Measurements from ENCODE around the gene GLIPR2. TPM values are rescaled to one million over a fixed set of nuclear protein-coding genes. Genes with fewer than 3 reads are reported as not detected.
A peak's percentile ranks its signal among the peaks of the same experiment; 100 is the strongest.
"Not testable (repeated sequence)": the region's sequence is repeated elsewhere in the genome, so short reads cannot be mapped to it uniquely, and the experiment has no call there.

Gene GLIPR2
- polyA plus RNA-seq, 4 donors: 3.4 to 22.3 (median 14.8) TPM

DNA sequence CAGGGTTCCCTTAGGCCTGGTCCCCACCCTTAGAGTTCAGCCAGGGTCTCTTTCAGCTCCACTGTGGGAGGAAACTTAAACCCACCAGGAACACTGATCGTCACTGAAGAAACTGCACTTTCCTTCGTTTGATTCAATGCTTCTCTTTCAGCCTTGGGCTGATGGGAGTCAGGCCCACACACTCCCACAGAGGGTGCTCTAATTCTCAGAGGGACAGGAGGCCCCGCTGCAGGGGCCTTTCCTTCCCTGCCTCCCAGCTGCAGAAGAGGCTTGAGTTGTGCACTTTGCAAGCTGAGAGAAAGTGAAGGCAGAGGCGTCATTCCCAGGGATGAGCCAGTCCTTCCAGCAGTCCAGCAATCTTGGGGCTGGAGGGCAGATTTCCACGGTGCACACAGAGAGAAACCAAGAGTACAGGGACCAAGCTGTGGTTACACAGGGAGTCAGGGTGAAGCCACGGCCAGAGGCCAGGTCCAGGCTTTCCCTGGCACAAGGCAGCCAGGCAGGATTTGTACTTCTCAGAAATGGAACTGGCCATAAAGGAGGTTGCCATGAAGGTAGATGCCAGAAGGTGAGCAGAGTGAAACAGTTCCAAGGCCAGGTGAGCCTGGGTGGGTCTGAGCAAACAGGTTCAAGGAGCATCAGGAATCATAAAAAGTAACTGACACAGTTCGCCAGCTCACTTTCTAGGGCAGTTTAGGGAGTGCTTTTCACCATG, 10.4 kb upstream of the GLIPR2 start:
- Histone ChIP-seq H3K4me3 (ENCODE audit: low read depth in 1 of 3, low read length in 3 of 3) (no peak overlapping the region), H3K36me3 (ENCODE audit: control insufficient read depth in 3 of 3, insufficient read depth in 2 of 3, low read depth in 1 of 3, low read length in 3 of 3) (no peaks in the 10 kb centered on the region), H3K4me1 (ENCODE audit: control insufficient read depth in 3 of 3, insufficient read depth in 2 of 3, low read depth in 1 of 3, low read length in 2 of 3) (peaks cover 0 to 23% (median 13%) of the 10 kb centered on the region in 3 donors), H3K27me3 (ENCODE audit: control insufficient read depth in 3 of 3, insufficient read depth in 3 of 3, low read length in 3 of 3) (no peaks in the 10 kb centered on the region), H3K27ac (ENCODE audit: low read depth in 1 of 3, low read length in 2 of 3) (peak overlapping the region in 2 of 3 donors; percentile 31 to 38), H3K9me3 (ENCODE audit: control insufficient read depth in 2 of 2, insufficient read depth in 1 of 2, low read depth in 1 of 2, low read length in 1 of 2) (no peaks in the 10 kb centered on the region)
- no peak for FAIRE-seq
- peak; percentile 67 to 76 for DNase-seq
- WGBS, 3 donors: 38 to 47% (median 40%) methylated on average over 7 of the region's 7 CpGs

DNA sequence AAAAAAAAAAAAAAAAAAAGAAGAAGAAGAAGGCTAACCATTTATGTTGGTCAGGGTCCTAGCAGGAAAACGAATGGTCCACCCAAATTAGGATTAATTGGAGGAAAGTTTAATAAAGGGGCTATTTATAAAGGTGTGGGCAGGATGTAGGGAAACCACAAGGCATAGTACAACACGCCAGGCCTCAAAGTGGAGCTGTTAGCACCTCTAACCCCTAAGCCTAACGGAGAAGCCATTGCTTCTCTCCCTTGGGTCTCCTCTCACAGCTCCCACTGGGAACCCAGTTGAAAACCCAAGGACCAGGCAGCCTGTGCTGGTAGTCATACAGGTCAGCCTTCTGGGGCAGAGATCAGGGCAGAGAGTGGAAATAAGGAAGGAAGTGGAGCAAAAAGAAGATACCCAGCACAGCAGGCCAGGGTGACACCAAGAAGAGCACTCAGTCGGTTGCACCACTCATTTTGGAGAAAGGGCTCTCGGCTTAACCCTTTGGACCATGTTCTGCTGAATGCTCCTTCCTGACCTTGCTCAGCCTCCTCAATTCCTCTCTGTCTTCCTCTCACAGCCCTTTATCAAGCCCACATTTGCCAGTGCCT, 8.8 kb upstream of the GLIPR2 start:
- Histone ChIP-seq H3K27ac (ENCODE audit: low read depth in 1 of 3, low read length in 2 of 3) (peak overlapping the region in 1 of 3 donors; percentile 64), H3K9me3 (ENCODE audit: control insufficient read depth in 2 of 2, insufficient read depth in 1 of 2, low read depth in 1 of 2, low read length in 1 of 2) (no peaks in the 10 kb centered on the region), H3K27me3 (ENCODE audit: control insufficient read depth in 3 of 3, insufficient read depth in 3 of 3, low read length in 3 of 3) (no peaks in the 10 kb centered on the region), H3K4me1 (ENCODE audit: control insufficient read depth in 3 of 3, insufficient read depth in 2 of 3, low read depth in 1 of 3, low read length in 2 of 3) (peaks cover 0 to 23% (median 13%) of the 10 kb centered on the region in 3 donors), H3K36me3 (ENCODE audit: control insufficient read depth in 3 of 3, insufficient read depth in 2 of 3, low read depth in 1 of 3, low read length in 3 of 3) (no peaks in the 10 kb centered on the region), H3K4me3 (ENCODE audit: low read depth in 1 of 3, low read length in 3 of 3) (no peak overlapping the region)
- 67 to 83% (median 74%) methylated on average over 5 of the region's 5 CpGs for WGBS, 3 donors
- FAIRE-seq (no peak), DNase-seq (no peak)

DNA sequence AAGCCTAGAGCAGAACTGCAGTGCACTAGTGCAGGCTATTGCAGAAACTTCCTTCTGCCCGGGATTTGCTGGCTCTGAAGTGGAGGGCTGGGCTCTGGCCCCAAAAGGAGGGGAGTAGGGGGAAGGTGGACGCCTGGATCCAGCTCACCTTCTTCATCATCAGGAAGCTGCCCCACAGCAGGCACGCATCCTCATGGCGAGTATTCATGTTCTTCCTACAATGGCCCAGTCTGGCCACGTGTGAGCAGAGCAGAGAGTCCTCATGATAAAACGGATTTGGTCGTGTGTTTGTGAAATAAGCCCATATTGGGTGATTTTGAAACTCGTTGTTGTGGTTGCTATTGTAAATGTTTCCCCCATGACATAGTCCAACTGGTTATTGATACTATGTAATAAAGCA, 8.2 kb upstream of the GLIPR2 start:
- Histone ChIP-seq H3K27ac (ENCODE audit: low read depth in 1 of 3, low read length in 2 of 3) (no peak overlapping the region), H3K27me3 (ENCODE audit: control insufficient read depth in 3 of 3, insufficient read depth in 3 of 3, low read length in 3 of 3) (no peaks in the 10 kb centered on the region), H3K4me1 (ENCODE audit: control insufficient read depth in 3 of 3, insufficient read depth in 2 of 3, low read depth in 1 of 3, low read length in 2 of 3) (peaks cover 0 to 23% (median 13%) of the 10 kb centered on the region in 3 donors), H3K9me3 (ENCODE audit: control insufficient read depth in 2 of 2, insufficient read depth in 1 of 2, low read depth in 1 of 2, low read length in 1 of 2) (no peaks in the 10 kb centered on the region), H3K4me3 (ENCODE audit: low read depth in 1 of 3, low read length in 3 of 3) (no peak overlapping the region), H3K36me3 (ENCODE audit: control insufficient read depth in 3 of 3, insufficient read depth in 2 of 3, low read depth in 1 of 3, low read length in 3 of 3) (no peaks in the 10 kb centered on the region)
- DNase-seq: no peak
- no peak for FAIRE-seq
- WGBS, 3 donors: 65 to 83% (median 72%) methylated on average over 8 of the region's 8 CpGs

DNA sequence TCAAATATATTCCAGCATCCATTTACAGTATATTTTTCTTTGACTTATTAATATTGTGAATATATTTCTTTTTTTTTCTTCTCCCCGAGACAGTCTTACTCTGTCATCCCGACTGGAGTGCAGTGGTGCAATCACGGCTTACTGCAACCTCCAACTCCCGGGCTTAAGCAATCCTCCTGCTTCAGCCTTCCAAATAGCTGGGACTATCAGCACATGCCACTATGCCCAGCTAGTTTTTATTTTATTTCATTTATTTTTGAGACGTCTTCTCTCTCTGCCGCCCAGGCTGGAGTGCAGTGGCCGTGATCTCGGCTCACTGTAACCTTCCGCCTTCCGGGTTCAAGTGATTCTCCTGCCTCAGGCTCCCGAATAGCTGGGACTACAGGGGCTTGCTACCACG, 7.4 kb upstream of the GLIPR2 start:
- no peaks in the 10 kb centered on the region for H3K27me3 ChIP-seq (ENCODE audit: control insufficient read depth in 3 of 3, insufficient read depth in 3 of 3, low read length in 3 of 3)
- H3K4me3 ChIP-seq (ENCODE audit: low read depth in 1 of 3, low read length in 3 of 3): no peak overlapping the region
- H3K9me3 ChIP-seq (ENCODE audit: control insufficient read depth in 2 of 2, insufficient read depth in 1 of 2, low read depth in 1 of 2, low read length in 1 of 2): no peaks in the 10 kb centered on the region
- WGBS, 3 donors: 95 to 99% (median 97%) methylated on average over 12 of the region's 12 CpGs
- H3K27ac ChIP-seq (ENCODE audit: low read depth in 1 of 3, low read length in 2 of 3): no peak overlapping the region
- H3K36me3 ChIP-seq (ENCODE audit: control insufficient read depth in 3 of 3, insufficient read depth in 2 of 3, low read depth in 1 of 3, low read length in 3 of 3): no peaks in the 10 kb centered on the region
- H3K4me1 ChIP-seq (ENCODE audit: control insufficient read depth in 3 of 3, insufficient read depth in 2 of 3, low read depth in 1 of 3, low read length in 2 of 3): peaks cover 0 to 23% (median 13%) of the 10 kb centered on the region in 3 donors
- no peak for FAIRE-seq
- no peak for DNase-seq

DNA sequence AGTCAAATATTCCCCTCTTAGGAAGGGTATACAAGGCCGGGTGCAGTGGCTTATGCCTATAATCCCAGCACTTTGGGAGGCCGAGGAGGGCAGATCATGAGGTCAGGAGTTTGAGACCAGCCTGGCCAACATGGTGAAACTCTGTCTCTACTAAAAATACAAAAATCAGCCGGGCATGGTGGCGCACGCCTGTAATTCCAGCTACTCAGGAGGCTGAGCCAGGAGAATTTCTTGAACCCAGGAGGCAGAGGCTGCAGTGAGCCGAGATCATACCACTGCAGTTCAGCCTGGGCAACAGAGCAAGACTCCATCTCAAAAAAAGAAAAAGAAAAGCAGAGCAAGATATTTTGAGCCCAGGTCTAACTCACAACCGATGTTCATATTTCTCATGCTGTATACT, 4.9 kb upstream of the GLIPR2 start:
- not testable (repeated sequence) for FAIRE-seq

DNA sequence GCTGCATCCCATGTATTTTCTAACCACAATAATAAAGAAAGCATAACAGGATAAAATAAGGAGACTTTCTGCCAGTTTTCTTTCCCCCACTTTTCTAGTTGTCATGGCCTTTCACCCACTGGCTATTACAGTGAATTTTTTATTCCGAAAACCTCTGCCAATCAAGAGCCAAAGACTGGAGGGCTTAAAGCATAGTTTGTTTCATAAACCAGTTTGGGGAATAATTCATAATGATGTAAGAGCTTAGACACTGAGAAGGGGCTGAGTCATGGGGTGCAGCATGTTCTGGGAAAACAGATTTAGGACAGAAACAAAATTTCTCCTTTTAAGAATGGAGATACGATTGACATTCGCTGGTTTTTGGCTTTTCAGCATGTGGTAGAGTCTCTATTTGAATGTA, 4.4 kb upstream of the GLIPR2 start:
- FAIRE-seq (no peak), DNase-seq (no peak)
- H3K27ac ChIP-seq (ENCODE audit: low read depth in 1 of 3, low read length in 2 of 3): no peak overlapping the region
- WGBS, 3 donors: 72 to 96% (median 85%) methylated on average over 3 of the region's 3 CpGs
- H3K4me3 ChIP-seq (ENCODE audit: low read depth in 1 of 3, low read length in 3 of 3): no peak overlapping the region
- H3K9me3 ChIP-seq (ENCODE audit: control insufficient read depth in 2 of 2, insufficient read depth in 1 of 2, low read depth in 1 of 2, low read length in 1 of 2): no peaks in the 10 kb centered on the region
- peaks cover 0 to 20% (median 0%) of the 10 kb centered on the region in 3 donors for H3K27me3 ChIP-seq (ENCODE audit: control insufficient read depth in 3 of 3, insufficient read depth in 3 of 3, low read length in 3 of 3)
- peaks cover 0 to 9% (median 7%) of the 10 kb centered on the region in 3 donors for H3K4me1 ChIP-seq (ENCODE audit: control insufficient read depth in 3 of 3, insufficient read depth in 2 of 3, low read depth in 1 of 3, low read length in 2 of 3)
- H3K36me3 ChIP-seq (ENCODE audit: control insufficient read depth in 3 of 3, insufficient read depth in 2 of 3, low read depth in 1 of 3, low read length in 3 of 3): no peaks in the 10 kb centered on the region

More for the DNA sequence above, 4.9 kb upstream of the GLIPR2 start:
- H3K9me3 ChIP-seq (ENCODE audit: control insufficient read depth in 2 of 2, insufficient read depth in 1 of 2, low read depth in 1 of 2, low read length in 1 of 2); DNase-seq; H3K36me3 ChIP-seq (ENCODE audit: control insufficient read depth in 3 of 3, insufficient read depth in 2 of 3, low read depth in 1 of 3, low read length in 3 of 3); H3K4me3 ChIP-seq (ENCODE audit: low read depth in 1 of 3, low read length in 3 of 3); H3K27ac ChIP-seq (ENCODE audit: low read depth in 1 of 3, low read length in 2 of 3): not testable (repeated sequence)
- 90 to 95% (median 93%) methylated on average over 7 of the region's 7 CpGs for WGBS, 3 donors
- H3K4me1 ChIP-seq (ENCODE audit: control insufficient read depth in 3 of 3, insufficient read depth in 2 of 3, low read depth in 1 of 3, low read length in 2 of 3): peaks cover 0 to 10% (median 8%) of the 10 kb centered on the region in 3 donors
- peaks cover 0 to 18% (median 0%) of the 10 kb centered on the region in 3 donors for H3K27me3 ChIP-seq (ENCODE audit: control insufficient read depth in 3 of 3, insufficient read depth in 3 of 3, low read length in 3 of 3)

DNA sequence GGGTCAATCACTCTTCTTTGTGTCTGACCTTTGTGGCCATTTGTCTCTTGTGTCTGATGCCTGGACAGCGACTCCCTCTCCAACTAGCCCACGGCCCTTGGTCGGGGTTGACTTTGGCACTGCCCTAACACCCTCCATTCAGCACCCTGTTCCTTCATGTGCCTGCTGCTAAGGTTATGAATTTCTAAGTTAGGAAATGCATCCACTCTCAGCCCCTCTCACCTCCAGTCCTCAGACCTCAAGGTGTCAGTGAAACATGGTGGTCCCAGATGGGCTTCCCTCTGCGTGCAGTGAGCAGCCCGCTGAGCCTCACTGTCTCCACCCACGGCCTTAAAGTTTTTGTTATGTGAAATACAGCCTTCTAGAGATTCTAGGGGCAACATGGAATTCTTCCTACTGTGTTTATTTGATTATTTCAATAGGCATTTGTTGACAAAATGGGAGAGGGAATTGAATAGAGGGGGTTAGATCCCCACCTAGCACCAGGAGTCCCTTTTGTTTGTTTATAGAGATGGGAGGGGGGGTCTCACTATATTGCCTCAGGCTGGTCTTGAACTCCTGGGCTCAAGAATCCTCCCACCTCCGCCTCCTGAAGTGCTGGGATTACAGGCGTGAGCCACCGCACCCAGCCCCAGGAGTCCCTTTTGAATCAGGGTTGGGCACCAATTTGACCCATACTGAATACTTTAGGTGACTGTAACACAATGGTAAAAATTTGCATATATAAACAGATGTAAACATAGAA, 1.6 kb upstream of the GLIPR2 start:
- H3K4me1 ChIP-seq (ENCODE audit: control insufficient read depth in 3 of 3, insufficient read depth in 2 of 3, low read depth in 1 of 3, low read length in 2 of 3): peaks cover 0 to 15% (median 8%) of the 10 kb centered on the region in 3 donors
- no peak overlapping the region for H3K27ac ChIP-seq (ENCODE audit: low read depth in 1 of 3, low read length in 2 of 3)
- peaks cover 0 to 37% (median 0%) of the 10 kb centered on the region in 3 donors for H3K27me3 ChIP-seq (ENCODE audit: control insufficient read depth in 3 of 3, insufficient read depth in 3 of 3, low read length in 3 of 3)
- 83 to 91% (median 89%) methylated on average over 9 of the region's 9 CpGs for WGBS, 3 donors
- H3K4me3 ChIP-seq (ENCODE audit: low read depth in 1 of 3, low read length in 3 of 3): no peak overlapping the region
- FAIRE-seq (no peak), DNase-seq (no peak)
- H3K9me3 ChIP-seq (ENCODE audit: control insufficient read depth in 2 of 2, insufficient read depth in 1 of 2, low read depth in 1 of 2, low read length in 1 of 2): peaks cover 0 to 3% of the 10 kb centered on the region in 2 donors
- H3K36me3 ChIP-seq (ENCODE audit: control insufficient read depth in 3 of 3, insufficient read depth in 2 of 3, low read depth in 1 of 3, low read length in 3 of 3): peaks cover 0 to 3% (median 0%) of the 10 kb centered on the region in 3 donors

DNA sequence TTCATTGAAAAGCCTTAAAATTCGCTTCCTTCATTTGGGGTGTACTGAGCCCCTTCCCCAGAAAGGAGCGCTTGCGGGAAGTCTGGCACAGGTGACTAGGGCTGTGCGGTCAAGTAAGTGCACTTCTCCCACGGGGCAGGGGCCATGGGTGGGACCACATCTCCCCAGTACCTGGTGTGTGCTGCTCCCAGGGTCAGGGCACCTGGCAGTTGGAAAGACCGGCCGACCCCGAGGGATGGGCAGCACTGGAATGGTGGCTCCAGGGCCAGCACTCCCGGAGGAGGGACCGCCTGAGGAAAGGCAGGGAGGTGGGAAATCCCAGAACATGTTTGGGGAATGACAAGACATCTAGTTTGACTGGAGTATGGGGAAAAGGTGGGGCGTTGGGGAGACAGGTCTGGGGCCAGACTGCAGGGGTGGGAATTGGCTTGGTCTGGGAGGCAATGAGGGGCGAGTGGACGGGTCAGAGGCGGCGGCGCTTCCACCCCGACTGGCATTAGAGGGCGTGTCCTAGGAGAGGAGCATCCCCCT, 727 bp upstream of the GLIPR2 start:
- WGBS, 3 donors: 11 to 25% (median 11%) methylated on average over 12 to 18 of the region's 18 CpGs
- peak overlapping the region; percentile 28 to 67 (median 51) for H3K4me3 ChIP-seq (ENCODE audit: low read depth in 1 of 3, low read length in 3 of 3)
- FAIRE-seq (no peak), DNase-seq (no peak)
- peaks cover 0 to 3% of the 10 kb centered on the region in 2 donors for H3K9me3 ChIP-seq (ENCODE audit: control insufficient read depth in 2 of 2, insufficient read depth in 1 of 2, low read depth in 1 of 2, low read length in 1 of 2)
- H3K36me3 ChIP-seq (ENCODE audit: control insufficient read depth in 3 of 3, insufficient read depth in 2 of 3, low read depth in 1 of 3, low read length in 3 of 3): peaks cover 0 to 3% (median 0%) of the 10 kb centered on the region in 3 donors
- peaks cover 0 to 15% (median 11%) of the 10 kb centered on the region in 3 donors for H3K4me1 ChIP-seq (ENCODE audit: control insufficient read depth in 3 of 3, insufficient read depth in 2 of 3, low read depth in 1 of 3, low read length in 2 of 3)
- H3K27me3 ChIP-seq (ENCODE audit: control insufficient read depth in 3 of 3, insufficient read depth in 3 of 3, low read length in 3 of 3): peaks cover 0 to 37% (median 0%) of the 10 kb centered on the region in 3 donors
- peak overlapping the region in 1 of 3 donors; percentile 8 for H3K27ac ChIP-seq (ENCODE audit: low read depth in 1 of 3, low read length in 2 of 3)
